ENCODE results near the gene RAB11FIP4. TPM values are rescaled to one million over a fixed set of nuclear protein-coding genes. Genes with fewer than 3 reads are reported as not detected.
A peak's percentile ranks its signal among the peaks of the same experiment; 100 is the strongest.
"Not testable (repeated sequence)": the region's sequence is repeated elsewhere in the genome, so short reads cannot be mapped to it uniquely, and the experiment has no call there.

The RAB11FIP4 gene
- total RNA-seq, 2 donors from 2014 or later: 19.7 to 21.7 TPM

GRCh38 chr17:31428111-31428510 is 36.6 kb downstream of the RAB11FIP4 start:
- H3K4me3 Mint-ChIP-seq: no peak overlapping the region
- H3K27me3 Mint-ChIP-seq: peaks cover 8% of the 10 kb centered on the region
- no peak overlapping the region for H3K27ac Mint-ChIP-seq
- no peaks in the 10 kb centered on the region for H3K9me3 Mint-ChIP-seq
- H3K4me1 Mint-ChIP-seq: no peaks in the 10 kb centered on the region
- no peak for ATAC-seq (replicated peaks)
- no peaks in the 10 kb centered on the region for H3K36me3 Mint-ChIP-seq (ENCODE audit: low read depth)

- H3K36me3 Mint-ChIP-seq (ENCODE audit: low read depth): no peaks in the 10 kb centered on the region
- H3K4me3 Mint-ChIP-seq: no peak overlapping the region
- no peak overlapping the region for H3K27ac Mint-ChIP-seq
- H3K27me3 Mint-ChIP-seq: peaks cover 8% of the 10 kb centered on the region
- H3K4me1 Mint-ChIP-seq: no peaks in the 10 kb centered on the region
- H3K9me3 Mint-ChIP-seq: no peaks in the 10 kb centered on the region
- no peak for ATAC-seq (replicated peaks)
These were observed 37.0 kb downstream of the RAB11FIP4 start for GRCh38 chr17:31428512-31428911.

- ATAC-seq (replicated peaks): no peak
- no peaks in the 10 kb centered on the region for H3K36me3 Mint-ChIP-seq (ENCODE audit: low read depth)
- no peak overlapping the region for H3K4me3 Mint-ChIP-seq
- H3K9me3 Mint-ChIP-seq: no peaks in the 10 kb centered on the region
- H3K27me3 Mint-ChIP-seq: peaks cover 8% of the 10 kb centered on the region
- no peaks in the 10 kb centered on the region for H3K4me1 Mint-ChIP-seq
- no peak overlapping the region for H3K27ac Mint-ChIP-seq
These were observed 39.8 kb downstream of the RAB11FIP4 start for GRCh38 chr17:31431098-31431851.

GRCh38 chr17:31431852-31432658 is 40.6 kb downstream of the RAB11FIP4 start:
- H3K36me3 Mint-ChIP-seq (ENCODE audit: low read depth): no peaks in the 10 kb centered on the region
- no peak overlapping the region for H3K4me3 Mint-ChIP-seq
- ATAC-seq (replicated peaks): no peak
- peak overlapping the region; percentile 70 for H3K27ac Mint-ChIP-seq
- no peaks in the 10 kb centered on the region for H3K9me3 Mint-ChIP-seq
- H3K27me3 Mint-ChIP-seq: peaks cover 8% of the 10 kb centered on the region
- H3K4me1 Mint-ChIP-seq: no peaks in the 10 kb centered on the region

- H3K4me3 Mint-ChIP-seq: no peak overlapping the region
These were observed 41.8 kb downstream of the RAB11FIP4 start for GRCh38 chr17:31433091-31433790.

GRCh38 chr17:31433811-31434726 is 42.6 kb downstream of the RAB11FIP4 start:
- H3K27me3 Mint-ChIP-seq: peaks cover 8% of the 10 kb centered on the region

More at GRCh38 chr17:31433091-31433790, 41.8 kb downstream of the RAB11FIP4 start:
- H3K36me3 Mint-ChIP-seq (ENCODE audit: low read depth): no peaks in the 10 kb centered on the region
- peaks cover 8% of the 10 kb centered on the region for H3K27me3 Mint-ChIP-seq
- H3K4me1 Mint-ChIP-seq: no peaks in the 10 kb centered on the region
- ATAC-seq (replicated peaks): peak; percentile 80
- peak overlapping the region; percentile 48 for H3K27ac Mint-ChIP-seq
- H3K9me3 Mint-ChIP-seq: no peaks in the 10 kb centered on the region

GRCh38 chr17:31434727-31435050 is 43.2 kb downstream of the RAB11FIP4 start:
- H3K4me1 Mint-ChIP-seq: no peaks in the 10 kb centered on the region
- no peaks in the 10 kb centered on the region for H3K9me3 Mint-ChIP-seq
- no peak overlapping the region for H3K4me3 Mint-ChIP-seq
- ATAC-seq (replicated peaks): no peak
- no peak overlapping the region for H3K27ac Mint-ChIP-seq
- no peaks in the 10 kb centered on the region for H3K36me3 Mint-ChIP-seq (ENCODE audit: low read depth)
- peaks cover 8% of the 10 kb centered on the region for H3K27me3 Mint-ChIP-seq

More at GRCh38 chr17:31433811-31434726, 42.6 kb downstream of the RAB11FIP4 start:
- Mint-ChIP-seq H3K27ac (no peak overlapping the region), H3K36me3 (ENCODE audit: low read depth) (no peaks in the 10 kb centered on the region), H3K4me3 (no peak overlapping the region), H3K9me3 (no peaks in the 10 kb centered on the region), H3K4me1 (no peaks in the 10 kb centered on the region)
- ATAC-seq (replicated peaks): no peak

- Mint-ChIP-seq H3K9me3 (no peaks in the 10 kb centered on the region), H3K4me3 (no peak overlapping the region), H3K27ac (no peak overlapping the region), H3K4me1 (no peaks in the 10 kb centered on the region), H3K27me3 (peaks cover 2% of the 10 kb centered on the region), H3K36me3 (ENCODE audit: low read depth) (no peaks in the 10 kb centered on the region)
- no peak for ATAC-seq (replicated peaks)
These were observed 44.1 kb downstream of the RAB11FIP4 start for GRCh38 chr17:31435581-31435980.

GRCh38 chr17:31437720-31438400 is 46.4 kb downstream of the RAB11FIP4 start:
- no peak overlapping the region for H3K4me3 Mint-ChIP-seq
- no peaks in the 10 kb centered on the region for H3K36me3 Mint-ChIP-seq (ENCODE audit: low read depth)
- ATAC-seq (replicated peaks): no peak
- H3K9me3 Mint-ChIP-seq: no peaks in the 10 kb centered on the region
- no peaks in the 10 kb centered on the region for H3K27me3 Mint-ChIP-seq
- no peak overlapping the region for H3K27ac Mint-ChIP-seq
- no peaks in the 10 kb centered on the region for H3K4me1 Mint-ChIP-seq

- Mint-ChIP-seq H3K27ac (peak overlapping the region; percentile 34), H3K27me3 (no peaks in the 10 kb centered on the region), H3K36me3 (ENCODE audit: low read depth) (no peaks in the 10 kb centered on the region), H3K4me3 (no peak overlapping the region), H3K4me1 (no peaks in the 10 kb centered on the region), H3K9me3 (no peaks in the 10 kb centered on the region)
- ATAC-seq (replicated peaks): no peak
These were observed 48.2 kb downstream of the RAB11FIP4 start for GRCh38 chr17:31439716-31440115.

- Mint-ChIP-seq H3K9me3 (no peaks in the 10 kb centered on the region), H3K27ac (no peak overlapping the region), H3K27me3 (no peaks in the 10 kb centered on the region), H3K4me1 (no peaks in the 10 kb centered on the region), H3K36me3 (ENCODE audit: low read depth) (no peaks in the 10 kb centered on the region), H3K4me3 (no peak overlapping the region)
- ATAC-seq (replicated peaks): no peak
These were observed 50.8 kb downstream of the RAB11FIP4 start for GRCh38 chr17:31442276-31442675.

GRCh38 chr17:31442856-31443255 is 51.4 kb downstream of the RAB11FIP4 start:
- not testable (repeated sequence) for H3K27ac Mint-ChIP-seq; H3K9me3 Mint-ChIP-seq; H3K27me3 Mint-ChIP-seq; H3K36me3 Mint-ChIP-seq (ENCODE audit: low read depth); H3K4me3 Mint-ChIP-seq; ATAC-seq (replicated peaks); H3K4me1 Mint-ChIP-seq

- Mint-ChIP-seq H3K36me3 (ENCODE audit: low read depth) (no peaks in the 10 kb centered on the region), H3K4me1 (no peaks in the 10 kb centered on the region), H3K9me3 (no peaks in the 10 kb centered on the region), H3K27ac (no peak overlapping the region), H3K4me3 (no peak overlapping the region), H3K27me3 (no peaks in the 10 kb centered on the region)
- no peak for ATAC-seq (replicated peaks)
These were observed 51.9 kb downstream of the RAB11FIP4 start for GRCh38 chr17:31443386-31443785.

All from activated T-helper 17 cell treated with anti-CD3 and anti-CD28 coated beads, Interleukin-2, amount 50 U/mL, for 72 hours (primary cell).